Myocyte (in vitro differentiated cells): ENCODE results near the gene SUPT3H. TPM values are rescaled to one million over a fixed set of nuclear protein-coding genes. Genes with fewer than 3 reads are reported as not detected.
A peak's percentile ranks its signal among the peaks of the same experiment; 100 is the strongest.

Experiments used
- DNase-seq: peaks from one replicate; pipeline ENCODE4 v3.0.0-alpha.2; 2012; ENCODE audit warnings: low read depth
- polyA plus RNA-seq: library from polyadenylated mRNA; unstranded; fragments of >200 nt; gene quantifications from one replicate; pipeline ENCODE4 v1.2.1, GENCODE V29; 2012; ENCODE audit warnings: missing spikeins
- total RNA-seq: library from RNA; depleted of rRNA; stranded (reverse); fragments of >200 nt; gene quantifications from 2 replicates; pipeline ENCODE4 v1.2.3, GENCODE V29; 2014

SUPT3H gene
- 3.4 and 7.8 TPM in 2 replicates for total RNA-seq
- 7.6 TPM for polyA plus RNA-seq

DNA sequence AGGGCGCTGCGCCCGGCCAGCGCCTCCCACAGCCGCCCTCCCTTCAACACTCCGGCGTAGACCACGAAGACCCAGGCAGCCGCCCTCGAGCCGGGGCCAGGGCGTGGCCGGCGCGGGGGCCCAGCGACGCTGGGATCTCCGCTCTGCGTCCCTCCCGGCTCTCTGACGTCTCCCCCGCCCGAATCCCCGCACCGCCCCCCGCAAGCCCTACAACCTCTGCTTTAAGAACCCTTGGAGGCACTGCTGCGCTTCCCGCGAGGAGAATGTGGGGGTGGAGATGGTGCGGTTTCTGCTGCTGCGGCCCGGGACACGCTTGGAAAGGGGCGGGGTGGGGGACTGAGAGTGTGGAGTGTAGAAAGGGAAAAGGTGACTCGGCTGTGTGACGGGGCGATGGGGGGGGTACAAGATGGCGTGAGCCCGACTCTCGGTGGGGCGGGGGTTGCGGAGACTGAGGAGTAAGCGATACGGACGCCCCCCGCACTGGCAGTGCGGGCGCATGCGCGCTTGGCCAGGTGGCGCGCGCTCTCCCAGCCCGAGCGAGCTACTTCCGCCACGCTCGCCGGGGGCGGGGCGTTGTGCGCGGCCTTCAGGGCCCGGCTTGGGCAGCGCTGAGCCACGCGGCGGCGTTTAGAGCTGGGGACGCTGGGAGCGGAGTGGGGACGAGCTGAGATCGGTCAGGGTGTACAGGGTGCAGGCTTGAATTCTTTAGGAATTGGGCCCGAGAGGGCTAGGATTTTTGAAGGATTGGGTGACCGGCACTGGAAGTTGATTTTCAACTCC is at the start of gene SUPT3H:
Gene SUPT3H (minus strand): TSS at position 381 of the 780 bp plus-strand sequence.
- peak; percentile 96 for DNase-seq

DNA sequence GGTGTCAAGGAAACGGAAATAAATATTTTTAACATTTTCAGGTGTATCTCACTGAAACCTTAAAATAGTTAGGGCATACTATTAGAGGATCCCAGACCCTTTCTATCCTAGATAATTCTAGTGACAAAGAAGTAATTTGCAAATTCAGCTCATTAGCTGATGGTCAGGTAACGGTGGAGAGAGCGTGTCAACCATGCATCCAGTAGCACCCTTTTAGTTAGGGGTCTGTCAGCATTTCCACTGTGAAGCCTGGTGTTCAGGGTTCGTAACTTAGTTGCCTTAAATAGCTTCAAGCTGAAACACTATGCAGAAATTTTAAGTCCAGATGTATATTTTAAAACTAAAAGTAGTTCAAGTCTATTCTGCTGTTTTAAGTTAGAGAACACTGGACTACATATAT is 48.5 kb upstream of the SUPT3H start:
- DNase-seq: no peak

DNA sequence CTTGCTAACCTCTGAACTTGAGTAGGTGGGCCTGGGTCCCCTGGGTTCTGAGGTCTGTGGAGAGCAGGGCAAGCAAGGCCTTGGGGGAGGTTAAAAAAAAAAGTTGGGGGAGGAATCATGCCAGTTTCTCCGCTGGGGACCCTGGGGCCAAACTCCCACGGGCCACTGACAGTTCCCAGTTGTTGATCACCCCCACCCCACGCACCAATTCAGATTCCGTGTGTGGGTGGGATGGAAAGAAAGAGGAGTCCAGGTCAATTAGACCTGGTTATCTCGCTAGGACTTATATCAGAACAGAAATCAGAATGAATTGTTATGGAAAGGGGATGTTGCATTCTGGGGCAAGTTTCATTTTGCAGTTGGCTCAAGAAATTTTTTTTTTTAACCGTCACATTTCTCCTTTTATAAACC is 46.7 kb upstream of the SUPT3H start:
- no peak for DNase-seq

DNA sequence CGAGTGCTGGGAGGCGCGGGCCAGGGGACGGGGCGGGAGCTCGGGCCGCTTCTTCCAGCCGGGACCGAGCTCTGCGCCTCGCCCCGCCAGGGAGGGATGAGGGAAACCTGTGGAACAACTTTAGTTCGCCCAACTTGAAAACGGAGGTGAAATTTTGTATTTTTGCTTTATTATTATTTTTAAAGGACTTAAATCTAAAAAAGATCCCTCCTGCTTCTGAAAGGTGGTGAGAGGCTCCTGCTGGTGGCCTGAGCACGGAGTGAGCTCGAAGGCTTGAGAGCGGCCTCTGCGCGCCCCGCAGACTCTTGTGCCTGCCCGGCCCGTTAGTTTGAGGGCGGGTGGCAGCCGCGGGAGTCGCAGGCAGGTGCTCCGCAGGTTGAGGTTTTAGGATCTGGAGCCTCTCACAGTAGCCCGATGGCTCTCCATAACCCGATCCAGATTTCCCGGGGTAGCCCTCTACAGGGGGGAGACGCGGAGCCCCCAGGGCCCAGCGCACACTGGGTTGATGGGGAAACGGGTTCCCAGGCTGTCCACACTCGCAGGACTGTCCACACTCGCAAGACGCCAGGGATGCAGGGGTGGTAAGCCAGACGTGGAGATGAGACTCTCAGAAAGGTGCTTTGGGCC is 46.2 kb upstream of the SUPT3H start:
- no peak for DNase-seq

DNA sequence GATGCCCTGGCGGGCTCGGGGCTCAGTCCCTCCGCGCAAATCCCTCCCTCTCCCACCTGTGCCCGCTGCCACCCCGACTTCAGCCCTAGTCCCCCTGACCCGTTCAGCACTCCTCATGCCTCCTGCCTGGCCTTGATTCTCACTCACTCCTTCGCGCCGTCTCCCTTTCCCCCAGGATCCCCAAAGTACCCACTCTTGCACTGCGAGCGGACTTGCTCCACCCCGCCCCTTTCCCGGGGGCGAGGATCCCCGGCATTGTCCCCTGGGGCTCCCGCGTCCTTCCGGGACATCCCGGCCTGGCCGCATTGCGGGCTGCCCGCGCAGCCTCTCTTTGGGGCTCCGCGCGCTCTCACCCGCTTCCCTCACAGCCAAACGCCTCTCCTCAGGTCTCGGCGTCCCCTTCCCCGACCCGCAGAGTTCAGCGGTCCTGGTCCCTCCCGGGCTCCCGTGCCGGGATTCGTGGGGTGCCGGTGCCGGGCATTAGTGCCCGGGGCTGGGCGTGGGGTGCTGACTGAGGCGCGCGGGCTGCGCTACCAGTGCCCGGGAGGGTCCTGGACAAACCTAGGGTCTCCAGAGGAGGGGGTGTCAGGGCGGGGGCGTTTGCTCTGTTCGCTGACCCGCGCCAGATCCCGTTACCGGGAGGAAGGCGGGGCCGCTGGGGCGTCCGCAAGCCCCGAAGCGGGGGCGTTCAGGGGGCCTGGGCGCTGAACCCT is 45.5 kb upstream of the SUPT3H start:
- peak; percentile 59 for DNase-seq

DNA sequence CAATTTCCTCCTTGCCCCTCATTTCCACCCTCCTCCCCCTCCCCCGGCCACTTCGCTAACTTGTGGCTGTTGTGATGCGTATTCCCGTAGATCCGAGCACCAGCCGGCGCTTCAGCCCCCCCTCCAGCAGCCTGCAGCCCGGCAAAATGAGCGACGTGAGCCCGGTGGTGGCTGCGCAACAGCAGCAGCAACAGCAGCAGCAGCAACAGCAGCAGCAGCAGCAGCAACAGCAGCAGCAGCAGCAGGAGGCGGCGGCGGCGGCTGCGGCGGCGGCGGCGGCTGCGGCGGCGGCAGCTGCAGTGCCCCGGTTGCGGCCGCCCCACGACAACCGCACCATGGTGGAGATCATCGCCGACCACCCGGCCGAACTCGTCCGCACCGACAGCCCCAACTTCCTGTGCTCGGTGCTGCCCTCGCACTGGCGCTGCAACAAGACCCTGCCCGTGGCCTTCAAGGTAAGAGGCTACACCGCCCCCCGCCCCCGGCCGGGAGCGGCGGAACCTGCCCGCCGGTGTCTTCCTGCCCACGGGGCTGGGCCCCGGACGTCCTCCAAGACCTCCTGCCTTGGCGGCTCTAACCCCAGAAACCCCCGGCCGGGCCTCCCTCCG is 44.9 kb upstream of the SUPT3H start:
- peak; percentile 54 for DNase-seq

DNA sequence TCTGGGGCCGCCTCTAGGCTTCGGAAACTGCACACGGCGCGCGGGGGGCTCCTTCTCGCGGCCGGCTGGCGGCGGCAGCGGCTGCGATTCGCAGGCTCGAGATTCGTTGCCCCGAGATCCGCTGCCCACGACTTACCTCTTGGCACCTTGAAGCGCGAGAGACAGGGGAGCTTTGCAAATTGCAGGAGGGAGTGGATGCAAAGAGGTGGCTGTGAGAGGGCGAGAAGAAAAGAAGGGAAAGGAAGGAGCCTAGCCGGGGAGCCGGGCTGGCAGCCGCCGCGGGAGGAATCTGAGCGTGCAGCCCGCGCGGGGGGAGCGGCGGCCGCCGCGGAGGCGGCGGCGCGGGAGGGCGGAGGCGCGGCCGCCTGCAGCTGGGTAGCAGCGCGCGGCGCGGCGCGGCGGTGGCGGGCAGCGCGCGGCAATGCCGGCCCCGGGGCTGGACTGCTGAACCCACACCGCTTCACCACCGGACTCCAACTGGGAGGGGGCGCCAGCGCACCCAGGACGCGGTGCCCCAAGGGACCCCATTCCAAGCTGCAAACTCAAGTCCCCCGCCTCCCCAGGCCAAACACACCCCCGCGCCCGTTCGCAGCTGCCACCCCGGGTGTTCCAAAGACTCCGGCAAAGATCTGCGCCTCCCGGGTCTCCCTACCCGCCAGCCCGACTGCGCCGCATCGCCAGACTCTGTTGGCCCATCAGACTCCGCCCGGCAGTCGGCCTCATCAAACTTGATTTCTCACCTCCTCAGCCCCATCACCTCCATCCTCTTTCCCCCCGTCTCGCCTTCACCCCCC is 44.2 kb upstream of the SUPT3H start:
- DNase-seq: peak; percentile 88

DNA sequence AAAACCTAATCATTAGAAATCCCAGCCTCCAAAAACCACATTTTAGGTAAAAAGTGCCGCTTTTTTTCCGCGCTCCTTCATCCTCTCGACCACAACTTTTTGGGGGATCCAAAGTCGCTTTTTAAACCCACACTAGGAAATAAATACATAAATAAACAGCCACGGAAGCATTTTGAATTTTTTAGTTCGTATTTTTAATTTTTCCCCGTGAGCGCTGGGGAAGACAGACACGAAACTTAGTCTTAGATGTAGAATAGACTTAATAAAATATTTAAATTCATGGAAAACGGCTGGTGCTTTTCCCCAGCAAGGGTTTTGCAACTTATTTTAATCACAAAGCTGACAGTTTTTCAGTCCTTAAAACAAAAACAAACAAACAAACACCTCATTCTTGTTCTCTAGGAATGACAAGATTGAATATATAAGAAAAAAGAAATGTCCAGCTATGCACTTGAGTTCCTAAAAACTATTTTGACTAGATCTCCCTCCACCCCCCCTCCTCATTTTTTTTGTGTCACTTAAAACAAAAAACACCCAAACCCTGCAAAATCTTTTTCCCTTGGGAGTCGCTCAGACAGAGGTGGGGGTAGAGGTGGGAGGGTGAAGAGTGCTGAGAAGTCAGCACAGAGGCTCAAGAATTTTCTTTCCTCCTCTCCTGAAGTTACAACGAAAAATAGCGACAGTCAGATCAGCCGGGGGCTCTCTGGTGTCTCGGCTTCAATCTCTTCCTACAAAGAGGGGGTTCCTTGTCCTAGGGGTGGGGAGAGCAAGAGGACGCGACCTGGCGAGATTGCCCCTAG is 43.4 kb upstream of the SUPT3H start:
- DNase-seq: no peak

DNA sequence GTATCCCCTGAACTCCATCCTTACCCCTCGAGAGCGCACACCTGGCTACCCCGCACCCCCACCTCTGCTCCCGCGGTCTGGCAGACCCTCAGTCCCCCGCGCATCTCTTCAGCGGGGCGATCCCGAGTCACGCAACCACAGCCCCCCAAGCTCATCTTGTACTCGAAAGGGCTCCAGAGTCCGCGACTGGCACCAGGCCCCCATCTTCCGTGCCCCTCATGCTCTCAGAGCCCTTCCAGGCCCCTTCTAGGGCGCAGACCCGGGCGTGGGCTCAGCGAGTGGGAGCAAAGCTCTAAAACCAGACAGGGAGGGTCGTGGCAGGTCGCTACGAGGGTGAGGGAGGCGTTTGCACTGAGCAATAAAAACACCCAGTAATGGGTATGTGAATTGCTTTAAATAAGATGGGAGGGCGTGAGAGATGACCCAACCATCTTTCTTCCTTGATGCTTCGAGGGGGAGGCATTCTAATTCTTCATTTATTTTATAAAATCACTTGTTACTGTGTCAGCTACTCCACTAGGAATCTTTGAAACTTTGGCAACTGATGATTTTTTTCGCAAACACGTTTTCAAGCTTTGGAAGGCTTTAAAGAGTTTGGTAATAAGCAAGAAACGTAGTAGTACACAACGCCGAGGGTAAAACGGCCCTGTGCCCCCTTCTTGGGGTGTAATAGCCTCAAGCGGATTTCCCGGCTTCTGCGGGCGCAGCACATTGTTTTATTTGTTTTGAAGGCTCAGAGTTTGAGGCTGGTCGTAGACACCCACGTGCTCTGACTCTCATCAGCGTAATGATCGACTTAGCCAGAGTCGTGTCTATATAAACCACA is 42.6 kb upstream of the SUPT3H start:
- DNase-seq: no peak

DNA sequence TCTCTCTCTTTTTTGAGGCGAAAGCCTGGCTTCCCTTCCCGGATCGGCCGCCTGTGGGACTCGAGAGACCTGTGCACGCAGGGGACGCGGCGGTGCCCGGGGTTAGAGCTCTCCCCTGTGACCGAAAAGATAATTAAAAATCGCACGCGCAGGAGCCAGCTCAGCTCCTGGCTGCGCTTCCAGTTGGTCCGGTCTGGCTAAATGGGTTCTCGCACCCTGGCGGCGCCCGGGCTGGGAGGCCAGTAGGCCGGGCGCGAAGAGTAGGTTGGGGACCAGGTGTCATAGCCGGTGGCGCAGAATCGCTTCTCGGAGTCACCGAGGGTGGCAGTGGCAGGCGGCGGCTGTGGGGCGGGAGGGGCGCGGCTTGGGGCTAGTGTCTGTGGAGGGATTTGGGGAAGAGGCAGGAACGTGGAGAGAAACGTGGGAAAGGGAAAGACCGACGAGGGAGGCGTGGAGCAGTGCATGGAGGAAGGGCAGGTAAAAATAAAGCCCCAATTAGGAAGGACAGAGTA is 41.9 kb upstream of the SUPT3H start:
- no peak for DNase-seq

DNA sequence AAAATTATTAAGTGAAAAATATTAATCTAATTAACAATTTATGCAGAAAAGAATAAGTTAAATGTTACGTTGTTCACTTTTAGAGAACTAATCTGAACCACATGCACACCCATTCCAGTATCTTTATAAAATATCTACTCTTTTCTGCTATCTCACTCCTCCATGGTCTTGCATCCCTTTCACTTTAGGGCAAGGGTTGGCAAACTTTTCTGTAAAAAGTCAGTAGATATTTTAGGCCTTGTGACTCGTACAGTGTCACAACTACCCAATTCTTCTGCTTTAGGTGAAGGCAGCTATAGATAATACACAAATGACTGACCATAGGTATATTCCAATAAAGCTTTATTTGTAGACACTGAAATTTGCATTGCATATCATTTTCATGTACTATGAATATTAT is 39.7 kb upstream of the SUPT3H start:
- DNase-seq: no peak

DNA sequence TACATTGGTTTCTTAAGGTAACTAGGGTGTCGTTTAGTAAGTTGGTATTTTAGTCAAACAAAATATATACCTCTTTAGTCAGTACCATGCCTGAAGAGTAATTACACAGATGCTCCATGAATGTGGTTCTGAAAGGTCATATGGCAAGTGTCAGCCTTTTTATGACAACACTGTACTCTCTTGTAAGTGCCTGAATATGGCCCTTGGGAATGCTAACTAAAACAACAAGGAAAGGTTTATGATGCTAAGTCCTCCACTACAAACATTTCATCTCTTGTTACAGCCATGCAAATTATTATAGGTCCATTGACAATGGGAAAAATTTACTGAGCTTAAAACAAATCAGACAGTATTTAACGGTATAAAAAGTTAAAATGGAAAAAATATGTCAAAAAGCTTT is 39.0 kb upstream of the SUPT3H start:
- no peak for DNase-seq

DNA sequence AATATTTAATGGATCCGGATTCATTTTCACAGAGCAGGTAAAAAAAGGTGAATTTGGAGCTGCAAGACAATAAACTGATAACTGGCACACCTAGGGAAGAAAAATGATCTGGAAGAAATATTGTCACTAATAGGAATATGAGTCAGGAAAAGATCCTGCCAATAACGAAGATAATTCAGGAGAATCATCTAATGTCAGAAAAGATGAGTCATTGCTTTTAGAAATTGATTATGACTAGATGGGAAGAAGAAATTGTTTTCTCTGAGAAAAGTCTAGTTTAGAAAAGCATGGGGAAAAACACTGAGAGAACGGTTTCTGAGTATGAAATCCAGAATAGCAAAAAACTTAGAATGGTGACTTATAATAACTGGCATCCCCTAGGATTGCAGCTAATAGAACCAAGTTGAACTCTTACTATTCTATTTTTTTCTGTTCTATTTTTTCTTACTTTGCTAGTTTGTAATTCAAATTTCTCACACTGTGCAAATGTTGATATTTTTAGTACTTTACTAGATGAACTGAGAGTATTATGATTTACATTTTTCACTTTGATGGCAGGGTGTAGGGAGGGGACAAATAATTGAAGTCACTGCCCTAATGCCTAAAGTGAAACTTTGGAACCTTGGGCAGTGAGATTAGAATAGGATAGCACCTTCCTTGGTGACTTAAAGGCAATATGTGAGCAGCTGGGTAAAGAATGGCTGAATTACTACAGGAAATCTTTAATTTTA is 38.2 kb upstream of the SUPT3H start:
- no peak for DNase-seq

DNA sequence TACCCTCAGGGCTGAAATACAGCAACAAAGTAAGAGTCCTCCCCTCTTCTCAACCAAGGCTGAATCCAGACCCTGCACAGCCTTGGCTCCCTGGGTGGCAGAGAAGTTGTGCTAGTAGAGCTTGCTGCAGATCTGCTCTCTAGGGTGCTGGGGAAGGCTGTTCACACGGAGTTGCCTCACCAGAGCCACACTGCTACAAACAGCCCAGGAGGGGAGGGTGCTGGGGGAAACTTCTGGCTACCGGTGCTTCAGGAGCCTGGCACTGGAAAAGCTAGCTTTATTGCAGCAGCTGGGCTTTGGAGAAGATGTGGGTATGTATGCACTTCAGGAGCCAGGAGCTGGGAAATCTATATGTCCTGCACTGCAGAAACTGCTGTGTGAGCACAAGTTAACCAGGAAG is 37.6 kb upstream of the SUPT3H start:
- no peak for DNase-seq

DNA sequence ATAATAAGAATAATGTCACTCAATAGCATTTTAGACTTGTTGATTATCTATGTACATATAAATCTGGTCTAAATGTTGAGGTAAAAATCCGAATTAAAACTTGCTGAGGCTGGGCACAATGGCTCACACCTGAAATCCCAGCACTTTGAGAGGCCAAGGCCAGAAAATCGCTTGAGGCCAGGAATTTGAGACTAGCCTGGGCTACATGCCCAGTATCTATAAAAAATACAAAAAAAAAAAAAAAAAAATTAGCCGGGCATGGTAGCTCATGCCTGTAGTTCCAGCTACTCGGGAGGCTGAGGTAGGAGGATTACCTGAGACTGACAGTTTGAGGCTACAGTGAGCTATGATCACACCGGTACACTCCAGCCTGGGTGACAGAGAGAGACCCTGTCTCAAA is 34.2 kb upstream of the SUPT3H start:
- DNase-seq: no peak

DNA sequence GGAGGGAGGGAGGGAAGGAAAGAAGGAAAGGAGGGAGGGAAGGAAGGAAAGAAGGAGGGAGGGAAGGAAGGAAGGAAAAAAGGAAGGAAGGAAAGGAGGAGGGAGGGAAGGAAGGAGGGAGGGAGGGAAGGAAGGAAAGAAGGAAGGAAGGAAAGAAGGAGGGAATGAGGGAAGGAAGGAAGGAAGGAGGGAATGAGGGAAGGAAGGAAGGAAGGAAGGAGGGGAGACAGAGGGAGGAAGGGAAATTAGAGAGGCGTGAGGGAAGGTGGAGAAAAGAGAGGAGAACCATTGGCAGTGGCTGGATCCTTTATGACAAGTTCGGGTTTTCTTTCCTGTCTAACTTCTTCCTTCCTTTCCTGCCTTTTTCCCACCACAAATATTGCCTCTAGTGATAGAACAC is 22.3 kb upstream of the SUPT3H start:
- DNase-seq: no peak

DNA sequence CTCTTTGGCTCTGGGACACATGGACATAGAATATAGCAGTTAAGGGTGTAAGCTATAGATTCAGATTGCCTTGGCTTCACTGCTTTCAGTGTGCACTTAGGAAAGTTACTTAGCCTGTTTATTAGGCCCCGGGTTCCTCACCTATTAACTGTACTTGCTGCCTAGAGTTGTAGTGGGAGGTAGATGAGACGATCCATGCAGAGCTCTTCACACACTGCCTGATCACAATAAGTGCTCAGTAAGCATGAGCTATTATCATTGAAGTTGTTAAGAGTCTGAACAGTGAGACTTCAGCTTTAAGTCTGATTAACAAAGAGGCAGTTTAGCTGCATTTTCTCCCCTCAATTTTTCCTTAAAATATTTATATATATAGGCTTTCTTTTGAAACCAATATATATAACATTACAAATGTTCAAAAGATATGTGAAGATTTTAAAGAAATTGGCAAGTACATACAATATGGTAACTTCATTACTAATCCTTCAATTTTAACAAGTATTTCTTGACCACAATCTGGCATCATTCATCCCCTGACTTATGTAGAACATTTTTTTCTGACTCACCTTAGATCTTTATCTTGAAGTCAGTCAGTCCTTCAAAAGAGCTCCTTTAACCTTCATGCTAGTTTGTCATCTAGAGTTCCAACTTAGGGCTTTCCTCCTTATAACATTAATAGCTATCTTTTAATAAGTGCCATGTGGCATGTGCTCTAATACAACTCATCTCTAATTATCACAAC is 20.5 kb upstream of the SUPT3H start:
- no peak for DNase-seq
